Measurements from ENCODE around the gene FNTB.
"Not testable (repeated sequence)": the region's sequence is repeated elsewhere in the genome, so short reads cannot be mapped to it uniquely, and the experiment has no call there.

The FNTB gene

GRCh38 chr14:65019944-65020566 is 33.4 kb downstream of the FNTB start:
- FAIRE-seq: peak; percentile 35

DNA sequence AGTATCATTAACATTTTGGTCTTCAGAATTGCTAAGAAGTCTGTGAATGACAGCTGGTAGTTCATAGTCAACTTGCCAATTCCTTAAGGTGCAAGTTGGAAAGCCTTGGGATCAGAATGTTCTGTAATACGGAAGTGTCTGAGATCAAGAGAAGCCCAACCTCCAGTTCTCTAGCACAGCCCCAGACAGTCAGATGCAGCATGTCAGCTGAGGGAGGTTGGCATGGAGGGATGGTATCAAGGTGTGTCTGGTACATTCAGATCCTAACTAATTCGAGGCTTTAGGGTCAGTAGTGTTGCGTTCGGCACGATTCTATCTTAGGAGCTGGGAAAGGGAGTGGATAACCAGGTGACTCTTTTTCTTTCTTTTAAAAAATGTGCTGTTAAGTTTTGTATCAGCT is 38.3 kb downstream of the FNTB start:
- no peak for FAIRE-seq

GRCh38 chr14:65025818-65026217 is 39.1 kb downstream of the FNTB start:
- FAIRE-seq: no peak

GRCh38 chr14:65026526-65026925 is 39.8 kb downstream of the FNTB start:
- FAIRE-seq: no peak

DNA sequence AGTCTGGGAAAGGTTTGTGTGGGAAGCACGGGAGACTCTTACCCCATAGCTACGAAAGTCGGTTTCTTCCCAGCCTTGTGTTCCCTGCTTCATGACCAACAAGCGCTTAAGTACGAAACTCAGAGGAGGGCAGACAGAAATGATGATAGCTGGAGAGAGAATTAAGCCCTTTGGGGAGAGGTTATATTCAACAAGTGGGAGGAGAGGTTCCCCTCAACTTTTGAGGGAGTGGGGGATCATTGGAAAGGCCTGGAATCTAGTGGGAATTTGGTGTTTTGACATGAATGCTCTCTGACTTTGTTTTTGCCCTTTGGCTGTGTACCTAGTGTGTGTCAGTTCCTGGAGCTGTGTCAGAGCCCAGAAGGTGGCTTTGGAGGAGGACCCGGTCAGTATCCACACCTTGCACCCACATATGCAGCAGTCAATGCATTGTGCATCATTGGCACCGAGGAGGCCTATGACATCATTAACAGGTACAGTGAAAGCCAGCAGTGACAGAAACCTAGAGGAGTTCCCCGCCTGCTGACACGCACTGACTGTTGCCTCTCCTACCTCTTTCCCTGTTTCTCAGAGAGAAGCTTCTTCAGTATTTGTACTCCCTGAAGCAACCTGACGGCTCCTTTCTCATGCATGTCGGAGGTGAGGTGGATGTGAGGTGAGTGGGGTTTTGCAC is 40.6 kb downstream of the FNTB start:
- FAIRE-seq: no peak

DNA sequence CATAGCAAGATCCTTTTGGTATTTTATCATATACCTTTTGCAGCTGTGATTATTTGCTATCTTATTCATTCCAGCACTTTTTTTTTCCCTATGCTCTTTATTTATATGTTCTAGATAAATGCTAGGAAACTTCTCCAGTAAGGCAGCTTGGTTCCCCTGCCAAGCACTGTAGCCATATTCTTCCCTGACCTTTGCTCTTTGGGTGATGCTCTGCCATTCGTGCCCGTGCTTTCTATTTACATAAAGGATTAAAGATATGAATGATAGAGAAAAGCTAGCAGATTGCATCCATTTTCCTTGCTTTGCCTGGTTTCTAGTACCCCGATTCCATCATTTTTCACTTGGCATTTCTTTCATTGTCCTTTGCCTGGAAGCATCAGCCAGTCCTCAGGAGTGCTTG is 42.2 kb downstream of the FNTB start:
- no peak for FAIRE-seq

- FAIRE-seq: not testable (repeated sequence)
Measured at GRCh38 chr14:65031321-65031720, 44.6 kb downstream of the FNTB start.

DNA sequence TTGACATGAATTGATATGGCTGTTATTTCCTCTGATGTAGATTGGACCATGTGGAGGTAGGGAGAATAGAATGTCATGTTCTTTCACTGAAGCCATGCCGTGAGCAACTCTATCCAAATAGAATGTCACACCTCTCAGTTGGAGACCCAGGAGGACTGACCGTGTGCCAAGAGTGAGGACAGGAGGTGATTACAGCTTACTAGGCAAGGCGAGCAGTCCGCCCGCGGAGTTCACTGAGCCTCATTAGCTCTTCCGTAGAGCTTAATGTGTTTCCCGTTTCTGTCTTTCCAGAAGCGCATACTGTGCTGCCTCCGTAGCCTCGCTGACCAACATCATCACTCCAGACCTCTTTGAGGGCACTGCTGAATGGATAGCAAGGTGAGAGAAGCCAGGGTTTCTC is 45.6 kb downstream of the FNTB start:
- no peak for FAIRE-seq

DNA sequence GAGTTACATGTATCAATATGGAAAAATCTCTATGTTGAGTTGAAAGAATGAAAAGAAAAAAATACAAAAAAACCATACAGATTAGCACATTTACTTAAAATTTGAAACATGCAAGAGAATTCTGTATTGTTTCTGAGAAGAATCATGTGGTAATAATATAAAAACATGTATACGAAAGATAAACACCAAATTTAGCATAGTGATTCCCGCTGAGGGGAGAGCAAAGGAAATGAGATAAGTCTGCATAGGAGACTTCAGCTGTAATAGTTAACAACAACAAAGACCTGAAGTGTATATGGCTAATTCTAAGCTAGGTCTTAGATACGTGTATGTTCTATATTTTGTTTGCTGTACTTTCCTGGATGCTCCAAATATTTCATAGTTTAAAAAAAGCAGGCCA is 46.5 kb downstream of the FNTB start:
- no peak for FAIRE-seq

- FAIRE-seq: no peak
Measured at GRCh38 chr14:65034021-65034420, 47.3 kb downstream of the FNTB start.

GRCh38 chr14:65035049-65035448 is 48.4 kb downstream of the FNTB start:
- FAIRE-seq: no peak

- no peak for FAIRE-seq
Measured at GRCh38 chr14:65038966-65039365, 52.3 kb downstream of the FNTB start.

DNA sequence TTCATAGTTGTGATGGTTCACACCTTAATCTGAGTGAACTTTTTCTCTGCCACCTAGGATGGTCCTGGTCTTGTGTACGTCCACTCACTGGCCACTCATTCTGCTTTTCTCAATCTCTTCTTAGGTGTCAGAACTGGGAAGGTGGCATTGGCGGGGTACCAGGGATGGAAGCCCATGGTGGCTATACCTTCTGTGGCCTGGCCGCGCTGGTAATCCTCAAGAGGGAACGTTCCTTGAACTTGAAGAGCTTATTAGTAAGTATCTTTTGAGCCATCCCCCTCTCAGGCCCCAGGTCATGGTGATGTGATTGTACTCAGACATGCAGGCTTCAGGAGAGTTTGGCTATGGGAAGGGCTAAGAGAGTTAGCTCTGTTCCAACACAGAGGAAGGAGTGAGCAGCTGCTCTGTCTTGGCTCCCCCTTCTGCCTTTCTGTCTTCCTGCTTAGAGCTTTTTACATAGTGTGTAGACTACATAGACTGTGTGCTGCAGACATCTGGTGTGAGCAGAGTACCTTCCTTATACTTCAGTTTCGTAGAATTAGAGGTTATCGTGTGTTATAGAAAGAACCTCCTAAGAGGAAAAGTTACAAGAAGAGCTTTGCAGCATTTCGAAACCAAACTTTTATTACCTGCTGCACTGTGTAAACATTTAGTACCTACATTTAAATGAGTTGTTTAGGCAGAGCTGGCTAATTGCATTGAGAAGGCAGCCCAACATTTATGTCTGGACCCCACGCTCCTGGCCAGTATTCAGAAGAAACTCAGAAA is 54.2 kb downstream of the FNTB start:
- no peak for FAIRE-seq

GRCh38 chr14:65041434-65041915 is 54.8 kb downstream of the FNTB start:
- FAIRE-seq: no peak

DNA sequence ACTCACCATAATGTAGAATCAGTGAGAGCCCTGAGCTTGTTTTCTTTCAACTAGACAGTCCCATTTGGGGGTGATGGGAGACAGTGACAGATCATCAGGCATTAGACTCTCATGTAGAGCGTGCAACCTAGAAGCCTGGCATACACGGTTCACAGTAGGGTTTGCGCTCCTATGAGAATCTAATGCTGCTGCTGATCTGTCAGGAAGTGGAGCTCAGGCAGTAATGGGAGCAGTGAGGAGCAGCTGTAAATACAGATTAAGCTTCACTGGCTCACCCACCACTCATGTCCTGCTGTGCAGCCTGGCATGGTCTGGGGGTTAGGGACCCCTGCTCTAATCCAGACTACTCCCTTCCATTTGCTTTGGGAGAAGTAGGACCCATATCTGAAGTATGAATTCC is 55.6 kb downstream of the FNTB start:
- no peak for FAIRE-seq

GRCh38 chr14:65042731-65043372 is 56.2 kb downstream of the FNTB start:
- FAIRE-seq: no peak

DNA sequence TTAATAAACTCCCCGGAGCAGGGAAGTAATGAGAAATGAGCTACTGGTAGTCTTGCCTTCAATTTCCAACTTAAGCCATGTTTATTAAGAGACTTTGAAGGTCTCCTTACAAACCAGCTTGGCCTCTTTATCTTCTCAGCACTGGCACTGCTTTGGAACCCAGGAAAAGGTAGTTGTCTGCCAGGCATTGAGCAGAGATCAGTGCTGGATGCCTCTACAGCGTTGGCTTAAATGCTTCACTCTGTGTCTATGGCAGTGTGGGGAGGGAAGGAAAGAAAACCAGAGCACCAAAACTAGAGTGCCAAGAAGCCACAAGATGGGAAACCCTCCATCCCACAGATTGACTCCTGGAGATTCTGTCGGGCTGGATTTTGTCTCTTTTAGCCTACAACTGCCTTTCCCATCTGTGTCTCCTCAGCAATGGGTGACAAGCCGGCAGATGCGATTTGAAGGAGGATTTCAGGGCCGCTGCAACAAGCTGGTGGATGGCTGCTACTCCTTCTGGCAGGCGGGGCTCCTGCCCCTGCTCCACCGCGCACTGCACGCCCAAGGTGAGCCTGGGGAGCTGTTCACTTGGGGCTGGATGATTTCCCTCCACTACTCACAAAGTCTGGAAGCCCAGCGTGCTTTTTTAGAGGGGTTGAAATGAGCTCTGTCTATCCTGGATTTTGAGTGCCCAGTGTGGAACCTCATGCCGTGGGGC is 57.3 kb downstream of the FNTB start:
- no peak for FAIRE-seq

- FAIRE-seq: no peak
Measured at GRCh38 chr14:65044596-65044959, 57.9 kb downstream of the FNTB start.

- FAIRE-seq: no peak
Measured at GRCh38 chr14:65045006-65045405, 58.3 kb downstream of the FNTB start.

- no peak for FAIRE-seq
Measured at GRCh38 chr14:65045709-65046108, 59.0 kb downstream of the FNTB start.

DNA sequence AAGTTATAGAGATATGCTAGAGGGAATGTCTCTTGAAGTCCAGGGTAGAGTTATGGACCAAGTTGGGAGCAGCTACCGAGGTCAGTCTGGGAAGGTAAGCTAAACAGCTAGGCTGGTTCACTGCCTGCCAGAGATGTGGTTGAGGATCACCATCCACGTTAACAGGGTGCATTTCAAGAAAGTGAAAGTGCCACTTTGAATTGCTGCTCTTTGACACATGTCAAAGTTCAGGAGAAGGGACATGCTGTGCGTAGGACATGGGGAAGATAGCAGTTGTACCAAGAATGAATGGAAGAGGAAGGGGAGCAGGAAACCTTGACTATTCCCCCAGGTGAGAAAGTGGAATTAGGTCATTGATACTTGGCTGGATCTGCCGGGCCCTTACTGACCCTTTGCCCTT is 66.1 kb downstream of the FNTB start:
- FAIRE-seq: no peak

DNA sequence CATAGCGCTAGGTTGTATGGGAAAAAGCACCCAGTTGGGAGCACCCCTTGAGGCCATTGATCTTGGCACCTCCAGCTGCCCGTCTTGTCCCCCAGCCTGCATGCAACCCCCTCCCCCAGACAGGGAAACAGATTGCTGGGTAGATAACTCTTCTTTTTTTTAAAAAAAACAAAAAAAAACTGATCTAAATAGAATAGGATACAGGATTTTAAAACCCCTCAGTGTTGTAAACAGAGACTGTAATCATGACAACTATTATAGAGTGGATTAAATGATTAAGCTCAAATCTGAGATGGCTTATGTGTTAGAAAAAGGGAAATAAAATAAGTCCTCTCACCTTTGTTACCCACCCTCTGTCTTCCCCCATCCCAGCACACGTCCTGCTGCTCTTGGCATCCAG is 66.8 kb downstream of the FNTB start:
- no peak for FAIRE-seq

- FAIRE-seq: no peak
Measured at GRCh38 chr14:65054471-65055085, 67.9 kb downstream of the FNTB start.
